ENCODE measurements around the gene ZNF555. TPM values are rescaled to one million over a fixed set of nuclear protein-coding genes. Genes with fewer than 3 reads are reported as not detected.

Gene ZNF555
- total and polyA plus RNA-seq, 2 of the 13 experiments (the other 11 are each of a cell fraction or from before 2014, with no cell fraction given), result 5.0 to 8.0 TPM

GRCh38 chr19:2867025-2867991 is 26.0 kb downstream of the ZNF555 start, which contains the start of gene ZNF556 (continued):
- TF ChIP-seq NFYB (CRISPR knock-in tag; IDR thresholded peaks at IDR 0.05) (peak; percentile 98), BCL6 (CRISPR knock-in tag; IDR thresholded peaks at IDR 0.05) (peak; percentile 21), PHF21A (CRISPR knock-in tag; IDR thresholded peaks at IDR 0.05) (peak; percentile 27; the same call in 1 of the 2 replicates), ZNF720 (CRISPR knock-in tag; IDR thresholded peaks at IDR 0.05) (peak; percentile 66; the same call in 1 of the 2 replicates), ZSCAN5A (CRISPR knock-in tag; IDR thresholded peaks at IDR 0.05; ENCODE audit: borderline replicate concordance) (no peak), ZNF136 (CRISPR knock-in tag; IDR thresholded peaks at IDR 0.05; ENCODE audit: low read depth) (0 out of 2 replicates have a peak, but pooled peaks have one; percentile 42), GMEB1 (CRISPR knock-in tag; IDR thresholded peaks at IDR 0.05; ENCODE audit: borderline replicate concordance) (0 out of 2 replicates have a peak, but pooled peaks have one; percentile 31), ELF1 (CRISPR knock-in tag; IDR thresholded peaks at IDR 0.05) (no peak; the same call in 1 of the 2 replicates), KDM4B (CRISPR knock-in tag; IDR thresholded peaks at IDR 0.05) (peak; percentile 55; the same call in 1 of the 2 replicates), KLF16 (CRISPR knock-in tag; IDR thresholded peaks at IDR 0.05) (0 out of 4 replicates have a peak, but pooled peaks of 1 of the 2 experiments have one; percentile 57), NFATC3 (CRISPR knock-in tag; IDR thresholded peaks at IDR 0.05) (no peak), YEATS2 (CRISPR knock-in tag; IDR thresholded peaks at IDR 0.05; ENCODE audit: borderline replicate concordance) (0 out of 2 replicates have a peak, but pooled peaks have one; percentile 58), ZNF331 (CRISPR knock-in tag; IDR thresholded peaks at IDR 0.05) (peak; percentile 66; the same call in 1 of the 2 replicates), MBD4 (IDR thresholded peaks at IDR 0.05; ENCODE audit: borderline replicate concordance, low read length) (no peak), ZNF430 (CRISPR knock-in tag; IDR thresholded peaks at IDR 0.05) (peak; percentile 81; the same call in 1 of the 2 replicates), SOX13 (IDR thresholded peaks at IDR 0.05) (no peak), SOX13 (CRISPR knock-in tag; conservative IDR thresholded peaks at IDR 0.05 in 1 of 2, IDR thresholded peaks at IDR 0.05 in 1 of 2) (0 out of 4 replicates have a peak, but pooled peaks of 1 of the 2 experiments have one; percentile 24), MXD1 (CRISPR knock-in tag; IDR thresholded peaks at IDR 0.05) (peak; percentile 90), ATF7-NPFF (CRISPR knock-in tag; IDR thresholded peaks at IDR 0.05; ENCODE audit: low read depth) (peak; percentile 46; the same call in 1 of the 2 replicates), ZNF335 (CRISPR knock-in tag; IDR thresholded peaks at IDR 0.05) (peak; percentile 78), BRF2 (CRISPR knock-in tag; IDR thresholded peaks at IDR 0.05) (no peak), SRF (IDR thresholded peaks at IDR 0.05; ENCODE audit: low read depth, low read length) (peak; percentile 85), DPF2 (CRISPR knock-in tag; IDR thresholded peaks at IDR 0.05; ENCODE audit: borderline replicate concordance, low read depth) (0 out of 2 replicates have a peak, but pooled peaks have one; percentile 14)
